Esophagus muscularis mucosa (tissue), 3 donors: ENCODE results near the gene NEURL1B.

Experiments used
- POLR2A ChIP-seq: fragments of 450-650 bp; IDR thresholded peaks from one replicate; pipeline ENCODE4 v1.6.1; 2017; ENCODE audit warnings: antibody characterized with exemption, moderate library complexity, mild to moderate bottlenecking, low read depth
- TF ChIP-seq, protein P1 (sequence below), 3 experiments: fragments of 200-600 bp in 2 of 3; fragments of 450-650 bp in 1 of 3; sonication (generic) in 2 of 3; IDR thresholded peaks; one replicate each; pipeline ENCODE4 v1.5.1; 2017 to 2019; ENCODE audit warnings: antibody characterized with exemption in 3 of 3, mild to moderate bottlenecking in 2 of 3, moderate library complexity in 1 of 3

DNA sequence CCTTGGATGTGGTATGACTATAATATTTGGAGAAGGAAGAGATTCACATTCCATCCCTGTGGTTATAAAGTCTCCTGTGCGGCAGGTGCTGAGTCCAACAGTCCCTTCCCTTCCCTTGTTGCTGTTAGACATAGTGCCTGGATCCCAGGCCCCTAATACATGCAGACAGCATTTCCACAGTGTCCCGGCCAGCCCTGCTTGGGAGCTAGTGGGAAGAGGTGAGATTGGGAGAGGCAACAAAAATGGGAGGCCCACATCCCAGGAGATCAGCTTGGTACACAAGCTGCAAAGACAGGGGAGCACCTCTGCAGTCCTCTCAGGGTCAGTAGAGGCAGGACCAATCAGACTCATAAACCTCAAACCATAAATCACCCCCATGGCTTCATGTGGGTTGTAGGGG is 3.3 kb upstream of the NEURL1B start:
- TF ChIP-seq, protein P1, sequence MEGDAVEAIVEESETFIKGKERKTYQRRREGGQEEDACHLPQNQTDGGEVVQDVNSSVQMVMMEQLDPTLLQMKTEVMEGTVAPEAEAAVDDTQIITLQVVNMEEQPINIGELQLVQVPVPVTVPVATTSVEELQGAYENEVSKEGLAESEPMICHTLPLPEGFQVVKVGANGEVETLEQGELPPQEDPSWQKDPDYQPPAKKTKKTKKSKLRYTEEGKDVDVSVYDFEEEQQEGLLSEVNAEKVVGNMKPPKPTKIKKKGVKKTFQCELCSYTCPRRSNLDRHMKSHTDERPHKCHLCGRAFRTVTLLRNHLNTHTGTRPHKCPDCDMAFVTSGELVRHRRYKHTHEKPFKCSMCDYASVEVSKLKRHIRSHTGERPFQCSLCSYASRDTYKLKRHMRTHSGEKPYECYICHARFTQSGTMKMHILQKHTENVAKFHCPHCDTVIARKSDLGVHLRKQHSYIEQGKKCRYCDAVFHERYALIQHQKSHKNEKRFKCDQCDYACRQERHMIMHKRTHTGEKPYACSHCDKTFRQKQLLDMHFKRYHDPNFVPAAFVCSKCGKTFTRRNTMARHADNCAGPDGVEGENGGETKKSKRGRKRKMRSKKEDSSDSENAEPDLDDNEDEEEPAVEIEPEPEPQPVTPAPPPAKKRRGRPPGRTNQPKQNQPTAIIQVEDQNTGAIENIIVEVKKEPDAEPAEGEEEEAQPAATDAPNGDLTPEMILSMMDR (IDR thresholded peaks at IDR 0.05), result no peak
- no peak for TF ChIP-seq POLR2A
